Measurements from ENCODE around the gene CCDC83. TPM values are rescaled to one million over a fixed set of nuclear protein-coding genes. Genes with fewer than 3 reads are reported as not detected.
A peak's percentile ranks its signal among the peaks of the same experiment; 100 is the strongest.

Gene CCDC83
- total and polyA plus RNA-seq, 12 donors = not detected

GRCh38 chr11:85939099-85940015 lies 84.2 kb downstream of the CCDC83 start:
- TF ChIP-seq CTCF (IDR thresholded peaks at IDR 0.05) = no peak

GRCh38 chr11:85941380-85941973 lies 86.3 kb downstream of the CCDC83 start:
- H3K4me3 ChIP-seq = no peak overlapping the region
- H3K27ac ChIP-seq = no peak overlapping the region
- H3K4me1 ChIP-seq = peaks cover 1 to 22% (median 7%) of the 10 kb centered on the region in 9 donors
- peak; percentile 41 to 87 (median 74) for TF ChIP-seq CTCF (IDR thresholded peaks at IDR 0.05)
- 24 to 35% methylated on average over 6 of the region's 6 CpGs for WGBS, 2 donors
- intact Hi-C loops (cut with DNase I) = loop anchor here in 9 of 10 donors (1.0 to 10.0 kb wide), 9 partner anchors 87 to 353 kb away; partner anchors contain the start of gene CCDC83 (in 2 of the 9)
- peak; percentile 63 to 89 (median 80) for ATAC-seq
- H3K9me3 ChIP-seq = no peaks in the 10 kb centered on the region
- no peaks in the 10 kb centered on the region for H3K36me3 ChIP-seq
- H3K27me3 ChIP-seq = no peaks in the 10 kb centered on the region
- peak; percentile 25 to 58 for DNase-seq

More at GRCh38 chr11:85939099-85940015, 84.2 kb downstream of the CCDC83 start:
- Histone ChIP-seq H3K36me3 (no peaks in the 10 kb centered on the region), H3K9me3 (no peaks in the 10 kb centered on the region), H3K4me3 (no peak overlapping the region), H3K4me1 (peaks cover 0 to 8% (median 0%) of the 10 kb centered on the region in 9 donors), H3K27ac (no peak overlapping the region), H3K27me3 (peaks cover 0 to 6% (median 0%) of the 10 kb centered on the region in 7 donors)
- DNase-seq (no peak), ATAC-seq (no peak)
- whole genome bisulfite sequencing, 2 donors = 87 to 89% methylated on average over 4 of the region's 4 CpGs
- intact Hi-C loops (cut with DNase I) = loop anchor here (2.0 to 10.0 kb wide), 8 partner anchors 82 to 355 kb away; partner anchors contain the start of gene CCDC83 (in 4 of the 10)

GRCh38 chr11:85945296-85945695 lies 90.1 kb downstream of the CCDC83 start:
- WGBS, 2 donors = 95 to 98% methylated on average over 2 of the region's 2 CpGs
- Histone ChIP-seq H3K4me3 (no peak overlapping the region), H3K27ac (no peak overlapping the region), H3K9me3 (no peaks in the 10 kb centered on the region), H3K4me1 (peaks cover 8 to 48% (median 32%) of the 10 kb centered on the region in 9 donors), H3K27me3 (no peaks in the 10 kb centered on the region), H3K36me3 (no peaks in the 10 kb centered on the region)
- intact Hi-C loops (cut with DNase I) = loop anchor here in 4 of 10 donors (5.0 to 10.0 kb wide), 4 partner anchors 88 to 350 kb away; partner anchors contain the start of gene CCDC83 (in 3 of the 4)
- no peak for ATAC-seq
- no peak for TF ChIP-seq CTCF (IDR thresholded peaks at IDR 0.05)
- no peak for DNase-seq

GRCh38 chr11:85945788-85946187 lies 90.6 kb downstream of the CCDC83 start:
- ATAC-seq = no peak
- no peak for TF ChIP-seq CTCF (IDR thresholded peaks at IDR 0.05)
- H3K27ac ChIP-seq = peak overlapping the region in 1 of 10 donors; percentile 86

More at GRCh38 chr11:85945788-85946187, 90.6 kb downstream of the CCDC83 start:
- Histone ChIP-seq H3K27me3 (no peaks in the 10 kb centered on the region), H3K9me3 (no peaks in the 10 kb centered on the region), H3K4me3 (no peak overlapping the region), H3K36me3 (no peaks in the 10 kb centered on the region), H3K4me1 (peaks cover 8 to 48% (median 32%) of the 10 kb centered on the region in 9 donors)
- no peak for DNase-seq
- intact Hi-C loops (cut with DNase I) = loop anchor here in 4 of 10 donors (5.0 to 10.0 kb wide), 4 partner anchors 88 to 349 kb away; partner anchors contain the start of gene CCDC83 (in 3 of the 4)
